Smooth muscle cell of the brain vasculature (primary cell): Measurements from ENCODE around the gene GALNT18.

Experiments
- DNase-seq: peaks from one replicate; pipeline ENCODE4 v3.0.0-alpha.2; 2012; ENCODE audit warnings: low read depth, low spot score

Gene GALNT18

DNA sequence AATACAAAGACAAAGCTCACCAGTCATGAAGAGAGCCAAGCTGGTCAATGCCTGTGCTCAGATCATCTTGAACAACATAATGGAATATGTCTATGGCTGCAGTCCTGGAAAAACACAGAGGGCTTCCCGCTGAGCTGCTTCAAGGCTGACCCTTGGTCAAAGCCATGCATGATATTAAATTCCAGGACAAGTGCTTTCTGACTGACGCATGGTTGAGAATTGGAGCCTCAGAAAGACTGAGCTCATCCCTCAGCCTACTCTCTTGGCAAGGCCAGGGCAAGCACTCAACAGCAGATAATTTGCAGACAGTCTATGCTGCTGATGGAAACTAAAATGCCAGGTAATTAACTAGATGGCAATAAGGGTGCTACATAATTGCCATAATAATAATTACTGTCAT, 89.2 kb downstream of the GALNT18 start:
- DNase-seq, result peak; percentile 15

- DNase-seq, result no peak
These were observed 90.5 kb downstream of the GALNT18 start for GRCh38 chr11:11531131-11531908.

DNA sequence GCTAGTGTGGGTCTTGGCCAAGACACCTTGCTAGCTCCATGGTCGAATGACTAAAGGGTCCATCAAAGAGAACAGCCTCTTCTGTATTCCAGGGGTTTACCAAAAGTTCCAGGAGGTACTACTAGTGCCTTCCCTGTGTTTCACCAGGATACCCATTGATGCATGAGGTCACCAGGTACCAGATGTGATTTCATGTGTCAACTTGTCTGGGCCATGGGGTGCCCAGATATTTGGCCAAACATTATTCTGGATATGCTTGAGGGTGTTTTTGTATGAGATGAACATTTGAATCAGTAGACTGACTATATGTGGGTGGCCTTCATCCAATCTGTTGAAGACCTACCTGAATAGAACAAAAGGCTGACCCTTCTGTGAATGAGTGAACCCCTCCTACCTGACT, 92.8 kb downstream of the GALNT18 start:
- no peak for DNase-seq

DNA sequence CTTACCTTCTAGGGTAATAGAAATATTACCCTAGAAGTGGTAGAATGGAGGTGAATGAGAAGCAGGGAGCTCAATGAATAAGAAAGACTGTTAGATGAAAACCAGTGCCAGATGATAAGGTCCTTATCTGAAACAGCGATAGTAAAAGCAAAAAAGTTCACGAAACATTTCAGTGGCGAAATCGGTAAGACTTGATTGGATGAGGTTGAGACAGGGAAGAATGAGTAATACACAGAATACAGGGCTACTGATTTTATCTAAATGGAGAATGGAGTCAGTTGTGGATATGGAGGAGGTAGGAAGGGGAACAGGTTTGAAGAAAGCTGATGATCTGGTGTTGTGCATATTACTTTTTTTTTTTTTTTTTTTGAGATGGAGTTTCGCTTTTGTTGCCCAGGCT, 96.5 kb downstream of the GALNT18 start:
- no peak for DNase-seq

DNA sequence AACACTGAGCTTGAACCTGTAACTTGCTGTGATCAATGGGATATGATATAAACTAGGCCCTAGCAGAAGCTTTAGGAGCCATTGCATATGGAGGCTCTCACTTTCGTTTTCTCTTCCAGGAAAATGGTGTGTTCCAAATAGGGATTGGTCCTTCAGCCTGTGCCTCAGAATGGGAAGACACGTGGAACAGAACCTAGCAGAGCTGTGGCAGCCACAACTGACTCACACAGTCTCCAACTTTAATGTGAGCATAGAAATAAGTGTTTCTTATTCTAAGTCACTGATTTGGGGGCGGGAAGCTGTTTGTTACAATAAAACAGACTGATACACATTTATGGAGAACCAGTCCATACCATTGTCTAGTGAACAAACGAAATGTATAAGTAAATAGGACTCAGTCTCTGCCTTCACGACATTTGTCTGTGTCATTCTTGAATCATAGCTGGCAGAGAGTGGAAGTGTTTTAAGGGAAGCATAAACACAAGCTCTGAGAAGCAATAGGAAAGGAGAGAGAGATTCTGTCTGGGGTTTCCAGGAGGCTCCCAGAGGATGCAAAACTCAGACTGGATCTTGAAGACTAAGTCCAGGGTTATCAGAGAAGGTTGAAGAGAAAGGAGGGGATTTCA, 97.3 kb downstream of the GALNT18 start:
- DNase-seq, result no peak

DNA sequence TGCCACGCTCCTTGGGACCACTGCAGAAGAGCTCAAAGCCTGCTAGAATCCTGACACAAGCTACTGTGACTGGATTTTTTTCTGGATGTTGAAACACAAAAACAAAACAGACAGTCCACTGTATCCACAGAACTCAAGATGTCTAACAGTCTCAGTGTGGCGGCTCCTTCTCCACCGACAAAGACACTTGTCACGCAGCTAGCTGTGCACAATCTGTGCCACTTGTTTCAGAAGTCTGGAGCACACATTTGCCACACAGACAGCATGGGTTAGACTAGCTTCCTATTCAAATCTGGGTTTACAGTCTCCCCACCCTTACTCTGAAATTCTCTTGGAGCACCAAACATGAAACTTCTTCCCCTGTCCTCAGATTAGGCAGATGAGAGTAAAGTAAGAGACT, 99.2 kb downstream of the GALNT18 start:
- DNase-seq, result no peak

DNA sequence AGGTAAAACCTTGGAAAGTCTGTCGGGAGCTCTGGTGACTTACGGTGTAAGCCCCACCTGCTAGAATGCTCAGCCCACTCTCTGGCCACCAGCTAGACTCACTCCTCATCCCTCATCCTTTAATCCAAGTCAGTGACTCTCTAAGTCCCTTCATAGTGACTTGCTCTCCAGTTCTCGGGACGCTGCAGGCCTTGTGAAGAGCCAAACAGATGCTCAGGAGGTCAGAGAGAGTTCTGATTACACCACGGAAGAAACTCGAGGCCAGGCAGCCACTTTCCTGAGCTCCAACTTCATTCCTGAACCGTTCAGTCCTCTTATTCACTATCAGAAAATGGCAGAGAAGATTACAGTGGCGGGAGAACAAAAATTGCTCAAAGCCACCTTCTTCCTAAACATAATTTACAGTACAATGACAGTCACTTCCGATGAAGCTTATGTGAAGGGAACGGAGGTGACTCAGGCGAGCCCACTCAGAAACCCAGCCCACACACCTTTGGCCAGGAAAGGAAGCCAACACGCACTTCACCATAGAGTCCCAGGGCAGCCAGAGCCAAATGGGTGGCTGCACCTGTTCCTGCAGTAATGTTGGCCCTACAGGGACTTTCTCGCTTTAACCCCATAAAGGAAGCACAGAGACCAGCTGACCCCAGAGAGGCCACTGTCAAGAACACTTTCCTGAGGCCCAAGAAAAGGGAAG, 100.4 kb downstream of the GALNT18 start:
- DNase-seq, result no peak

GRCh38 chr11:11520231-11521015, 101.4 kb downstream of the GALNT18 start:
- DNase-seq, result no peak

DNA sequence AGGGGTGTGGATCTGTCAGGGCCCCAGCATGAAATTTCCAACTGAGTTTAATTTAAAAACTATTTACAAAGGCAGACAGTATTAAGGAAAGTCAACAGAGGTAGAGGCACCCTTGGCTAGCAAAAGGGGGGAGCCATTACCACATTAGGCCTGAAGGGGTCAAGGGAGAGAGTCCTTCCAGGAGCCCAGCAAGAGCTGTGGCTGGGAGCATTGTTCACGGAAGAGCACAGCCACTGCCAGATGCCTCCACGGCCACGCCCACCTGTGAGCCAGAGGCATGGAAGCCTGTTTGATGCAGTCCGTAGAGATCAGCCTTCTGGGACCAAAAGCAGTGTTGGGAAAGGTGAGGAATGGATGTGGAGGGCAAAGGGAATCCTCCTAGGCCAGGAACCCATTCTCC, 102.6 kb downstream of the GALNT18 start:
- no peak for DNase-seq

GRCh38 chr11:11514246-11514645, 107.6 kb downstream of the GALNT18 start:
- no peak for DNase-seq

DNA sequence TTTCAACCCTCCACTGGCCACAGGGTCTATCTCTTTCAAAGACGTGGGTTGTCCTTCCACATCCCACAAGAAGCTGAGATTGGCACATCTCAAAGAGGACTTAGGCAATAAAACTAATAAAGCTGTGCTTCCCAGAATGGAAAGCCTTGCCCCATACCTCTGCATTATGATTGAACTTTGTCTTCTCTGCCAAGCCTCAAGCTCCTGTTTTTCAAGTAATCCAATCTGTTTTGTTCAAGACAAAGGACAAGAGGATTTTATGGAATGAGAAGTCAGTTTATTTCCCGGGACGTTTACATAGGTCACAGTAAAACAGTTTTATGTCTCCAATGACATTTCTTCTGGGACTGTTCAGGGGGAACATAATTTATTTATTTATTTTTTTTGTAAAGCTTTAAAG, 108.4 kb downstream of the GALNT18 start:
- no peak for DNase-seq

- DNase-seq, result no peak
These were observed 108.9 kb downstream of the GALNT18 start for GRCh38 chr11:11512929-11513328.

DNA sequence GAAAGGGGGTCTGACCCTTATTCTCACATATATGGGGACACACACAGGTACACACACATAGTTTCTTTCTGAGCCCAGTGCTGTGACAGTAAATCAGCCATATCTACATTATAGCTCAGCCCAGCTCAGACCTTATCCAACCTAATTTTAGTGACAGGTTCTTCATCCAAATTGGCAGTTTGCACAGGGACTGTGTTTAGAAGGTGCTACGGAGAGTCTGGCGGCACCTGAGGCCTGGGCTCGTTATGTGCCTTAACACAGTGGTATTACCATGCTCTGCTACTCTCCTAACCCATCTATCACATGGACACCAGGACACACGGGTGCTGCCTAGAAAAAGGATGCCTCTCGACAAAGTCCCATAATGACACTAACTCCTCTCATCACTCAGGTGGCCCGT, 109.3 kb downstream of the GALNT18 start:
- DNase-seq, result no peak

GRCh38 chr11:11512090-11512489, 109.7 kb downstream of the GALNT18 start:
- DNase-seq, result no peak

DNA sequence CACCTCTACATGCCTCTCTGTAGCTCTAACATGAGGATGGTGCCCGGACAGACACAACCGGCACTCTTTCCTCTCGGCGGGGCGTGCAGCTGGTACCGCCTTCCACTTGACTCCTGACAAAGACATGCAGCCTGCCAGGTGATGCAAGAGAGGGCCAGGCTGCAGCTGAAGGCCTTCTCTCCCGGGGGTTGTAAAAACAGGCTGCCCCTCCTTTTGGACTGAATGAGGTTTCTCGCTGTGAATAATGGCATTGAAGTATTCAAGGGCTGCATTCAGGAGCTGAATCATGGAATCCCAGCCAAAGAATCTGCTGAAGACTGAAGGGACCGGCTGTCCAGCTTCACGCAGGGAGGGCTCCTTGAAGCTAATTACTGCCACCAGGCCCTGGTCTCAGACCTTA, 110.9 kb downstream of the GALNT18 start:
- DNase-seq, result no peak

GRCh38 chr11:11505692-11506091, 116.1 kb downstream of the GALNT18 start:
- no peak for DNase-seq

DNA sequence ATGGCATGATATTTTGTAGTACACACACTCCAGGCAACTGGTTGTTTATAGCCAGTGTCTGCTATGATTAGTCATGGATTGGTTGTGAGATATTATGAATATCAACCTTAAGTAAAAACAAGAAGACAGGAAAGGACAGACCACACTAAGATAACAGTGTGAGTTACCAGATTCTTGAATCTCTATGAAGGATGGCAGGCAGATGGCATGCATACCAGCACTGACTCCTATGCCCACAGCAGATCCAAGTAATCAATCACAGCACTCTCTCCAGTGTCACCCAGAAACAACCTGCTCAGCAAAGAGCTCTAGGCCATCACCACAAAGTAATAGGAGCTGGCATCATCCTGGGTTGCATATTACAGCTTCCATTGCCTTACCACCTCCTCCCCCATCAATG, 116.6 kb downstream of the GALNT18 start:
- no peak for DNase-seq

DNA sequence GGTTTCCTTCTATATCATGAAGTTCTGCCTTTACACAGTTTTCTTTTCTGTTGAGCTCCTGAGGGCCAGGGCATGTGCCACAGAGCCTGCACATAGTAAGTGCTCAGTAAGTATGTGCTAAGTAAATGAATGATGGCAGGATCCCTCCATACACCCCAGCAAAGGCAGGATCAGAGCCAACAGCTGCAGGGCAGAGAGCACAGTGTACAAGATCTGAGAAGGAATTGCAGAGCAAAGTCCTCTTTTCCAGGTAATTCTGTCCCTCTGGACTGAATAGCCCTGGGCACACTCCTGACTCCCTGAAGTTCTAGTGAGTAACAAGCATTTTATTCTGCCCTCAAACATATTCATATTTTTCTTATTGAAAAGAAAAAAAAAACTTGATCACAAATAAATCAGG, 117.7 kb downstream of the GALNT18 start:
- DNase-seq, result no peak

DNA sequence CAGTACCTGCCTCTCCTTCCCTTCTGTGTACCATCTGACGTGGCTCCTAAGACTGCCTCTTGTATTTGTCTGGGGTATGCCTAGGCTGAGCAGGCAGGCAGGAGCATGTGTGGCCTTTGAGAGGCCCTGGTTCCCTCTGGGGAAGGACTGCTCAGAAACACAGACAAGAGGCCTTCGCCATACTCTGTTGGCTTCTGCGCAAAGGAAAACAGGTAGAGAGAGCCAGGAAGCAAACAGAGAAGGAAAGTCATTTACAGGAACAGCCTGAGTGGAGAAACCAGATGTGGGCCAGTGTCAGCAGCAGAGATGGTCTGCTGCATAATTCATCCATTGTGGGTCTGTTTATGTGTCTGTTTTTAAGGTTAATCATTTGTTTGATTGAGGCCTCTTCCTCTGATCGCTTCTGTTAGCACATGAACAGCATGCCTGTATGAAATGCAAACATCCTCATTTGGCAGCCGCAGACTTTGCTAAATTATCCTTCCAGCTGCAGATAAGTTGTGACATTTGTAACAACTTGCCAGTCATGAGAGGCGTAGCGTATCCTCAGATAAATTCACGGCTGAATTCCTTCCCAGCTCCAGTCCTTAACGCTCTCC, 119.4 kb downstream of the GALNT18 start:
- no peak for DNase-seq

- no peak for DNase-seq
These were observed 120.1 kb downstream of the GALNT18 start for GRCh38 chr11:11501546-11502262.
